Ovary (tissue), 9 donors: ENCODE data around the gene NCSTN. TPM values are rescaled to one million over a fixed set of nuclear protein-coding genes. Genes with fewer than 3 reads are reported as not detected.

ENCODE experiments used
- DNase-seq, 5 donors: peaks; one replicate each; pipeline ENCODE4 v3.0.0-alpha.2; 2019 to 2020
- H3K27ac ChIP-seq, 2 donors: fragments of 200-600 bp; one replicate each; pipeline versions ENCODE4 v1.5.1 to v1.8.0; 2019 to 2022
- H3K27me3 ChIP-seq: fragments of 200-600 bp; one replicate; pipeline ENCODE4 v1.8.0; 2022
- H3K36me3 ChIP-seq: fragments of 200-600 bp; sonication (generic); one replicate; pipeline ENCODE4 v1.5.1; 2019
- H3K4me1 ChIP-seq: one replicate; pipeline ENCODE4 v1.8.1; 2013; ENCODE audit warnings: mild to moderate bottlenecking, moderate library complexity; ENCODE audit not compliant: insufficient read depth
- H3K4me3 ChIP-seq: fragments of 200-600 bp; sonication (generic); one replicate; pipeline ENCODE4 v1.5.1; 2017
- H3K9me3 ChIP-seq, 2 donors: fragments of 200-600 bp in 1 of 2; sonication (generic) in 1 of 2; one replicate each; pipeline versions ENCODE4 v1.5.1 to v1.8.1; 2013 to 2019; ENCODE audit warnings: mild to moderate bottlenecking in 1 of 2, moderate library complexity in 1 of 2
- POLR2A ChIP-seq: fragments of 450-650 bp; IDR thresholded peaks from one replicate; pipeline ENCODE4 v1.6.1; 2017; ENCODE audit warnings: antibody characterized with exemption, mild to moderate bottlenecking, moderate library complexity
- WGBS, 3 donors: extraction: QIAGEN DNeasy Blood & Tissue Kit in 1 of 3; methylation state at CpG; one replicate each; pipeline versions ENCODE4 v1.1.5 to v1.1.7; 2013 to 2017; 5-methylcytosine and 5-hydroxymethylcytosine counted together
- intact Hi-C, 4 donors: fragments of 100-400 bp; cut with DNase I; formaldehyde crosslinking; loops; one replicate each; pipeline versions ENCODE4 v1.11.0 to v1.15.1; 2022 to 2023
- polyA plus RNA-seq, 2 donors: library from polyadenylated mRNA; stranded (reverse); fragments of 200-250 nt in 1 of 2; fragments of 350-450 nt in 1 of 2; fragmentation: Illumina TruSeq in 1 of 2; extraction: RNeasy Lipid Tissue Mini Kit (QIAGEN cat#74804) in 1 of 2; gene quantifications; one replicate each; pipeline ENCODE4 v1.2.3, GENCODE V29; 2013 to 2014
- small RNA-seq: library from RNA; depleted of rRNA; stranded (forward); fragments of <200 nt; gene quantifications from one replicate; pipeline ENCODE3, GENCODE V24; 2016
- total RNA-seq, 7 donors: library from RNA; depleted of rRNA in 2 of 7; stranded (reverse); fragments of >200 nt in 2 of 7; fragmentation: NEBNext Ultra II Directional in 3 of 7; extraction: Animal tissue kit (Norgen Biotek cat#: 25700) in 3 of 7; gene quantifications; one replicate each; pipeline versions ENCODE4 v1.1.0 to v1.2.4, GENCODE V29; 2016 to 2023
- TF ChIP-seq, protein P1 (sequence below), 3 donors: fragments of 450-650 bp in 2 of 3; fragments of 200-600 bp in 1 of 3; IDR thresholded peaks; one replicate each; pipeline versions ENCODE4 v1.5.1 to v1.8.0; 2016 to 2022; ENCODE audit warnings: antibody characterized with exemption in 3 of 3, mild to moderate bottlenecking in 1 of 3
- donor health status: DM: no; HTN: no; CAD: no; lungs with moderate emphysema.
- donor health status: DM: no; HTN: no; CAD: no.
- donor health status: Bipolar disorder and iron deficiency.
- donor health status: DM: yes; HTN: yes; CAD: no.
- donor health status: DM: no; HTN: no; CAD: no.
- donor health status: DM: yes; HTN: yes; CAD: no.

The NCSTN gene
- total and polyA plus RNA-seq, 9 donors, result 35.2 to 234 (median 58.1) TPM

DNA sequence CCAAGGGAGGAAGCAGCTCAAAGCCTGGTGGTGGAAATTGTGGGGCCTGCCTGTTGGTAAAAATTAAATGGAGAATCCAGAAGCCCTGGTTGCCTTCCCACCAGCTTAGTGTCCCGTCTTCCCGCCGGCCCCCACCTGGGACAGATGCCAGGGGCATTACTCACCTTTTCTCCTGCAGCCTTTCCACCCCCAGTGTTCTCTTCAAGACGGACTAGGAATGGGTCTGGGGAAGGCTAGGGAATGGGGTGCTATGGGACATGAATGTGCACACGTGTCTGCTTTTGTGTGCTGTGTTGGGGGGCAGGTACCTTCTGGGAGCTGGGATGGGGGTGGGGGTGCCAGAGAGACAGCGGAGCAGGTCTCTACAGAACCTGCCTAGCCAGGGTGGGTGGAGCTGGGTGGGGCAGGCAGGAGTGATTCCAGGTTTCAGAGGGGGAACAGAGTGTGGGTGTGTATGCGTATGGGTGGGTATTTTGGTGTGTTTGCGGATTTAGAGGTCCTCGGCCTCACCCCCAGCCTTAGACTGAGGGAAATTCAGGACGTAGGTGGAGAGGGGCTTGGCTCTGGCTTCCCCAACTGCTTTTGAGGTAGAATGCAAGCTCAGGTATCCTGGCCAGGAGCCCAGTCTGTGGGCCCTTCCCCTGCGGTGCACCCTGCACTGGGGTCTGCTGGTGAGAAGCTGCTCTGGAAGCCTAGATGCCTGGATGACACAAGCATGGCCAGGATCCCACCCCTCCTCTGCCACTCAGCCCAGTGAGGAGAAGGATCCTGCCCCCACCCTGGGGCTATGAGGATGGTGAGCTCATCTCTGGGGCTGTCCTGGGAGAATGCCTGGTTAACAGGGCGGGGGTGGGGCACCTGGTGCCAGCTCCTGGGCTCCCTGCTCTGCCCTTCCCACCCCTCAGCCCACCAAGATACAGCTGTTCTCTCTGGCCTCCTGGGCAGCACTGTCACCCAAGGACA is 64.9 kb downstream of the NCSTN start:
- Histone ChIP-seq H3K27me3 (no peaks in the 10 kb centered on the region), H3K9me3 (no peaks in the 10 kb centered on the region), H3K4me1 (no peaks in the 10 kb centered on the region), H3K4me3 (no peak overlapping the region), H3K36me3 (no peaks in the 10 kb centered on the region), H3K27ac (no peak overlapping the region)
- TF ChIP-seq, protein P1, sequence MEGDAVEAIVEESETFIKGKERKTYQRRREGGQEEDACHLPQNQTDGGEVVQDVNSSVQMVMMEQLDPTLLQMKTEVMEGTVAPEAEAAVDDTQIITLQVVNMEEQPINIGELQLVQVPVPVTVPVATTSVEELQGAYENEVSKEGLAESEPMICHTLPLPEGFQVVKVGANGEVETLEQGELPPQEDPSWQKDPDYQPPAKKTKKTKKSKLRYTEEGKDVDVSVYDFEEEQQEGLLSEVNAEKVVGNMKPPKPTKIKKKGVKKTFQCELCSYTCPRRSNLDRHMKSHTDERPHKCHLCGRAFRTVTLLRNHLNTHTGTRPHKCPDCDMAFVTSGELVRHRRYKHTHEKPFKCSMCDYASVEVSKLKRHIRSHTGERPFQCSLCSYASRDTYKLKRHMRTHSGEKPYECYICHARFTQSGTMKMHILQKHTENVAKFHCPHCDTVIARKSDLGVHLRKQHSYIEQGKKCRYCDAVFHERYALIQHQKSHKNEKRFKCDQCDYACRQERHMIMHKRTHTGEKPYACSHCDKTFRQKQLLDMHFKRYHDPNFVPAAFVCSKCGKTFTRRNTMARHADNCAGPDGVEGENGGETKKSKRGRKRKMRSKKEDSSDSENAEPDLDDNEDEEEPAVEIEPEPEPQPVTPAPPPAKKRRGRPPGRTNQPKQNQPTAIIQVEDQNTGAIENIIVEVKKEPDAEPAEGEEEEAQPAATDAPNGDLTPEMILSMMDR (IDR thresholded peaks at IDR 0.05), result no peak
- no peak for TF ChIP-seq POLR2A
- no peak for DNase-seq
- intact Hi-C loops, result no loop called here
- 82 to 88% (median 85%) methylated on average over 10 to 12 of the region's 12 CpGs for WGBS, 3 donors

Small RNA genes within 50 kb of the gene (small RNA-seq; reads per million reads assigned to genes)
- gene RF00019 (not detected), gene RNU4-42P (not detected)

Other genes with a start within 250 kb of the NCSTN start
- 10 to 100 TPM; 24.2 to 45.6 (median 34.2) TPM for gene IGSF8, start 244.8 kb upstream of the NCSTN start, total RNA-seq
- gene IGSF8, start 244.8 kb upstream of the NCSTN start, polyA plus RNA-seq, result 10 to 100 TPM in 1 of 2 donors, 1 to 10 TPM in 1; 7.3 to 36.7 TPM
- 10 to 100 TPM in 4 of 7 donors, 1 to 10 TPM in 3; 3.0 to 34.0 (median 15.0) TPM for gene ATP1A2, start 227.6 kb upstream of the NCSTN start, total RNA-seq
- 10 to 100 TPM; 10.4 to 38.6 TPM for gene ATP1A2, start 227.6 kb upstream of the NCSTN start, polyA plus RNA-seq
- gene ATP1A4, start 191.8 kb upstream of the NCSTN start, total RNA-seq, result under 1 TPM in 1 of 7 donors, not detected in 6; 0.22 TPM
- gene ATP1A4, start 191.8 kb upstream of the NCSTN start, polyA plus RNA-seq, result under 1 TPM in 1 of 2 donors, not detected in 1; 0.37 TPM
- gene CASQ1, start 152.8 kb upstream of the NCSTN start, total RNA-seq, result under 1 TPM in 4 of 7 donors, not detected in 3; 0.15 to 0.61 (median 0.43) TPM
- under 1 TPM; 0.06 to 0.92 TPM for gene CASQ1, start 152.8 kb upstream of the NCSTN start, polyA plus RNA-seq
- 100 to 1,000 TPM in 5 of 7 donors, 10 to 100 TPM in 2; 38.4 to 137 (median 135) TPM for gene PEA15, start 138.0 kb upstream of the NCSTN start, total RNA-seq
- gene PEA15, start 138.0 kb upstream of the NCSTN start, polyA plus RNA-seq, result 100 to 1,000 TPM; 137 to 530 TPM
- gene DCAF8, start 80.8 kb upstream of the NCSTN start, total RNA-seq, result 100 to 1,000 TPM in 5 of 7 donors, 10 to 100 TPM in 2; 85.2 to 133 (median 104) TPM
- gene DCAF8, start 80.8 kb upstream of the NCSTN start, polyA plus RNA-seq, result 100 to 1,000 TPM in 1 of 2 donors, 10 to 100 TPM in 1; 99.0 to 147 TPM
- gene PEX19, start 58.2 kb upstream of the NCSTN start, total RNA-seq, result 10 to 100 TPM; 40.1 to 91.7 (median 70.6) TPM
- gene PEX19, start 58.2 kb upstream of the NCSTN start, polyA plus RNA-seq, result 100 to 1,000 TPM in 1 of 2 donors, 10 to 100 TPM in 1; 38.9 to 139 TPM
- 100 to 1,000 TPM in 5 of 7 donors, 10 to 100 TPM in 2; 63.7 to 163 (median 123) TPM for gene COPA, start 133 bp upstream of the NCSTN start, total RNA-seq
- 100 to 1,000 TPM in 1 of 2 donors, 10 to 100 TPM in 1; 69.9 to 144 TPM for gene COPA, start 133 bp upstream of the NCSTN start, polyA plus RNA-seq
- under 1 TPM in 3 of 7 donors, not detected in 4; 0.08 to 0.20 (median 0.10) TPM for gene NHLH1, start 23.7 kb downstream of the NCSTN start, total RNA-seq
- gene NHLH1, start 23.7 kb downstream of the NCSTN start, polyA plus RNA-seq, result under 1 TPM; 0.02 to 0.08 TPM
- 10 to 100 TPM in 3 of 7 donors, 1 to 10 TPM in 4; 5.6 to 18.4 (median 10.0) TPM for gene VANGL2, start 57.2 kb downstream of the NCSTN start, total RNA-seq
- 1 to 10 TPM; 7.1 to 8.1 TPM for gene VANGL2, start 57.2 kb downstream of the NCSTN start, polyA plus RNA-seq
- gene SLAMF6, start 179.9 kb downstream of the NCSTN start, total RNA-seq, result under 1 TPM in 6 of 7 donors, not detected in 1; 0.13 to 0.72 (median 0.47) TPM
- gene SLAMF6, start 179.9 kb downstream of the NCSTN start, polyA plus RNA-seq, result 1 to 10 TPM in 1 of 2 donors, under 1 TPM in 1; 0.24 to 4.2 TPM
- gene CD84, start 236.1 kb downstream of the NCSTN start, total RNA-seq, result 10 to 100 TPM in 1 of 7 donors, 1 to 10 TPM in 5, under 1 TPM in 1; 0.91 to 10.9 (median 2.0) TPM
- gene CD84, start 236.1 kb downstream of the NCSTN start, polyA plus RNA-seq, result 1 to 10 TPM in 1 of 2 donors, under 1 TPM in 1; 0.48 to 9.6 TPM